Stimulated activated CD4-positive, alpha-beta T cell treated with anti-CD3 and anti-CD28 coated beads, Interleukin-12 subunit alpha, Interleukin-12 subunit beta, amount 100 ng/mL, for 4 hours (primary cell): Measurements from ENCODE around the gene KCNQ1.

Experiments
- DNase-seq: peaks from one replicate; pipeline ENCODE4 v3.0.0-alpha.2; 2020

KCNQ1 gene

GRCh38 chr11:2410616-2411015 lies 34.2 kb upstream of the KCNQ1 start:
- no peak for DNase-seq

DNA sequence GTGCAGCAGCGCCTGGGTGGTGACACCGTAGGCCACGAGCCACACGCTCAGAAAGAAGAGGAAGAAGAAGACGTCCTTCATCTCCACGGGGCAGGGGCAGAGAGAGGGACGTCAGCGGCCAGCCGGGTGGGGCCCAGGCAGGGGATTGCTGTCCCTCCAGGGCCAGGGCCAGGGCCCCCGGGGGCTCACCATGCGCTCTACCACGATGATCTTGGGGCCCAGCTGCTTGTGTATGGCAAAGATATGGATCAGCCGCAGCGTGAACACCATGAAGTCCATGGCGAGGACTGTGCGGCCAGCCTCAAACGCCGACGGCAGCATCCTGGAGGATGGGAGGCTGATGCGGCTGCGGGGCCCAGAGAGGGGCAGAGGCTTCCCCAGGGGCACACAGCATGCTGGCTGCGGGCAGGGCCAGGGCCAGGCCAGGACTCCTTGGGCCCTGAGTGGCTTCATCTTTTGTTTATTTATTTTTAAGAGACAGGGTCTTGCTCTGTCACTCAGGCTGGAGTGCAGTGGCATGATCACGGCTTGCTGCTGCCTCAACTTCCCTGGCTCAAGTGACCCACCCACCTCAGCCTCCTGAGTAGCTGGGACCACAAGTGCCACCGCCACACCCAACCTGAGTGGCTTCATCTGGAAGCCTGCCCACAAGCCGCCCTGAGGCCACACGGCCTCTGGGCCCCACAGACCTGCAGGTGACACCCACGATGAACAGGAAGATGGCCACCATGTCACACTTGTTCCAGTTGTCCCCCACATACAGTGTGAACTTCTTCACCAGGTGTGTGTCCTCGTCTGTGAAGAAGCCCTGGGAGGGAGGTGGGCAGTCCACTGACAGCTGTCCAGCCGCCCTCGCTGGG lies 33.1 kb upstream of the KCNQ1 start:
- no peak for DNase-seq

GRCh38 chr11:2412323-2412722 lies 32.5 kb upstream of the KCNQ1 start:
- no peak for DNase-seq

- no peak for DNase-seq
Observed at GRCh38 chr11:2413742-2414579, 30.8 kb upstream of the KCNQ1 start.

DNA sequence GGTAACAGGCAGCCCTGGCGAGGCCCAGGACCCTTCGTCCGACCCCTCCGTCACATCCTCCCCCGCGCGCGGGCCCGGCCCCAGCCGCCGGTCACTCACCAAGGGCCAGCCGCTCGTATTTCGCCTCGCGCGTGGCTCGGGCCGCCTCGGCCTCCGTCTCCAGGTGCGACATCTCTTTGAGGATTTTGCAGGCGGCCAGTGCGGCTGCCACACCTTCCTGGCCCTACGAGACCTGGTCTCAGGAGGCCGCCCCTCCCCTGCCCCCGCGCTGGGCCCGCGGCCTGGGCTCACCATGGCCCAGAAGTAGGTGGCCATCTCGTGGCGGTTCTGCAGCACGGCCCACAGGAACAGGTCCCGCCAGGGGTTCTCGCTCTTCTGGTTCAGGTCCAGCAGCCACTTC lies 30.2 kb upstream of the KCNQ1 start:
- DNase-seq, result no peak

DNA sequence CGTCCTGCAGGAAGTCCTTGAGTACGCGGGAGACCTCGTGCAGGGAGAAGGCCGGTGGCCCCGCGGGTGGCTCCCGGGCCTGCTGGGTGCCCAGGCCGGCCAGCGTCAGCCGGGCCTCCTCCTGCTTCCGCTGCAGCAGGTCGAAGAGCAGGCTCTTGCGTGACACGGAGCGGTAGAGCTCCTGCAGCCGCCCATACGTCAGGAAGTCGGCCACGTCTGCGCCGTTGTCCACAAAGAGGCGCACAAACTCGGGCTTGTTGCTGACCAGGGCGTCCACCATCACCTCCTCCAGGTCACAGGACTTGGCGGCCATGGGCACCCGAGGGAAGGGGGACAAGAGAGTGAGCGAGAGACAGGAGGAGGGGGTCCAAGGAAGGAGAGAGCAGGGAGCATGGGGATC lies 29.6 kb upstream of the KCNQ1 start:
- no peak for DNase-seq

GRCh38 chr11:2415601-2416380 lies 29.0 kb upstream of the KCNQ1 start:
- no peak for DNase-seq

- no peak for DNase-seq
Observed at GRCh38 chr11:2416765-2417164, 28.0 kb upstream of the KCNQ1 start.

- no peak for DNase-seq
Observed at GRCh38 chr11:2417856-2418692, 26.7 kb upstream of the KCNQ1 start.

- no peak for DNase-seq
Observed at GRCh38 chr11:2418693-2419360, 26.0 kb upstream of the KCNQ1 start.

DNA sequence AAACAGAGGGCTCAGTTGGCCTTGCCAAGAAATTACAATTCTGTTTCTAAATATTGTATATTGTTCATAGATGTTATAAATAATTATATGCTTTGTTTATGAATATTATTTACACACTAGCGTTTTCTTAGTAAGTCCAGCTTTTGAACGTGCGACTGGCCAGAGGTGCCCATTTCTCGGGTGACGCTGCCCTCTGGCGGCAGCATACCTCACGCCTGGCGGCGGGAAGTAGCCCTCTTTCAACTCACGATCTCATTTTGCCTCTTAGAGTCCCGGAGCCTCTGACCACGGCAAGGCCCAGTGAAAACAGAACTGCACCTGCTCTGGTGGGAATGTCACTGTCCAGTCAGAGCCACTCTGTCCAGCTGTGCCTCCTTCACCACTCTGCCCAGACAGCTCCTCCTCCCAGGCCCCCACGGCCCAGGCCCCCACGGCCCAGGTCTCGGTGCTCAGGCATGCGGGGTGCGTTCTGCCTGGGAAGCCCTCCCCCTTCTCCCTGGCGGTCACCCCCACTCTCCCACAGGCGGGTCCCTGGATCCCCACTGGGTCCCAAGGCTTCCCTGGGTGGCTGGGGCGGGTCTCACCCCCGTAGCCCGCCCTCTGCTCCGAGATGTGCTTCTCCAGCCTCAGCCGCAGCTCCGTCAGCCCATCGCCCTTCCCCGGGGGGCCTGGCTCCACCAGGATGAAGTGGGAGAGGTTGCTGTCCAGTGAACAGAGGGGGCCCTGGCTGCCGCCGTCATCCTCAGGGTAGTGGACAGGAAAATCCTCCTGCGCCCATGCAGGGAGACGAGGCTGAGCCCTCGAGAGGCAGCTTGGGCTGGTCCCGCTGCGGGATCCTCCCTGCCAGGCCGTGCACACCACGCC lies 24.9 kb upstream of the KCNQ1 start:
- peak; percentile 55 for DNase-seq

DNA sequence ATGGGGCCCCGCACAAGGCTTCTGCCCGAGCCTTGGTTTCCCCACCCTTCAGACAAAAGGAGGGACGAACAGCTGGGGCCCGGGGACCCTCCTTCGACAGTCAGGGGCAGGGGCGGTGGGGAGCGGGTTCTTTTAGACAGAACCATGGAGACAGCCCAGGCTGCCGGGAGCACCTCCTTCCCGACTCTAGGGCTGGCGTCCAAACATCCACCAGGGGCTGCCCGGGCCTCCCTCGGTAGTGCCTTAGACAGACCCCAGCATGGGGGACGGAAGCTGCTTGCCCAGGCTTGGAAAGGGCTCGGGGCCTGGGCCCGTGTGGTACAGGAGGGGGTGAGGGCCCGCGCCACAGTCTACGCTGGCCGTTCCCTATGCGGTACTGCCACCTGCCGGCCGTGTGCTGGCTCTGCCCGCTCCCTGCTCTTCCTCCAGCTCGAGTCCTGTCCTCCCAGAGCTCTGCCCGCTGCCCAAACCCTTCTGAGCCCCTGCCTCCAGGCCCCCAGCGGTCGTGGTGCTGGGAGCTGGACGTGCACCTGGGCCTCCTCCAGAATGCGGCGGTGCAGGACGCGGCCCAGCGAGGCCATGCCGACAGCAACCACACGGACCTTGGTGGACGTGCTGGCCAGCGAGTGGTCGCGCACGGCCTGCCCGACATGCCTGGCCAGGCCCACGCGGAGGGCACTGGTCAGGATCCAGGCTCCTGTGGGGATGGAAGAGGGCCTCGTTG lies 24.1 kb upstream of the KCNQ1 start:
- peak; percentile 74 for DNase-seq

DNA sequence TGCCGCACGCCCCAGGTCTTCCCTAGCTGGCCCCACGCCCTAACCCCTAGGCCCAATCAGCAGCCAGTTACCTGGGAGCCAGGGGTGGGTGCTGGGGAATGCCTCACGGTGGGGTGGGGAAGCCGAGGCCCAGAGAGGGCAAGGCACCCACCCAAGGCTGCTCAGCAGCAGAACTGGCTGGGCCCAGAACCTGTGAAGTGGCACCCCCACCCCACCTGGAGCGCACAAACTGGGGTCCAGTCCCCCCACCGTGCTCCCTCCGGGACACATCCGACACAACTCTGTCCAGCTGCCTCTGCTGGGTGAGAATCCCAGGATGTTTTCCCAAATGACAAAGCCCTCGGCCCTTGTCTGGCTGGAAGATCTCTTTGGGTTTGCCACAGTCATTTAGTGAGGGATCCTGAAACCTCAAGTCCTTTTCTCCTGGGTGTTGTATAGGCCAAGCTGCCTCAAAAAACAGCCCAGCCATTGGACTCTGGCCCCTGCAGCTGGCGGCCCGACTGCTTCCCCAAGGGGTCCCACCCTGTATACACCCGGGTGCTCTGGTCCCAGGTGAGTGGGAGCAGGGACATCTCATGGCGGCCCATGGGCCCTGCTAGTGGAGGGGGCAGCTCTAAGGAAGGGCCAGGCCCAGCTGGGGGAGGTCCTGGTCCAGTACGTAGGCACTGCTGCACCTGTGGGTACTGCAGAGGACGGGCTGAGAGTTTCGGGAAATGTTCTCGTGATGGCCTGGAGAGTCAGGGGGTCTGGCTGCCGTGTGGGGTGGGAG lies 23.4 kb upstream of the KCNQ1 start:
- no peak for DNase-seq

- no peak for DNase-seq
Observed at GRCh38 chr11:2421996-2422395, 22.8 kb upstream of the KCNQ1 start.

DNA sequence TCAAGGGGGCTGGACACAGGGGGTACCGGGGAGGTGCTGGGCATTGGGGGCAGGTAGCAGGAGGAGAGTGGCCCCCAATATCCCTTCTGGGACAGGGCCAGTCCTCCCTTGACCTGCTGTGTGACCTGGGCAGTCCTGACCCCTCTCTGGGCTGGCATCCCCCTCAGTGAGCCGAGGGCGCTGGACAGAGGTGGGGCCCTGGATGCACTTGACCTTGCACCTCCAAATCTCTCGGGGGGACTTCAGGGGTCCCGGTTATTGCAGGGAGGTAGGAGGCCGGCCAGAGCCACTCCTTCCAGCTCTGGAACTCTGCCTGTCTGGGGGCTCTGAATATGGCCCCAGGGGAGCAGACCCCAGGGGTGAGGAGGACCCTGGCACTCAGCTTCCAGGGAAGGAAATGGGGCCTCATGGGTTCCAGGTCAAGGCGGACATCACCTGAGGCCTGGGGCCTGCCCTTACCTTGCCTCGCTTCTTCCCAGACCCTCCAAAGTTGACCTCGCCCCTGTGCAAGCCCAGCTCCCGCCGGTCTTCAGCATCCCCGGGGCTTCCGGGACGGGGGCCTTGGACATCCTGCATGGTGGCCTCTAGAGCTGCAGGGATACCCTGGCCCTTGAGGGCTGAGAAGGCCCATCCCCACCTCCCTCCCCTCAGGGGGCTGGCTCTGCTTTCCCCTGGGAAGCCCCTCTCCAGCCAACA lies 22.2 kb upstream of the KCNQ1 start:
- no peak for DNase-seq

- no peak for DNase-seq
Observed at GRCh38 chr11:2423157-2424025, 21.4 kb upstream of the KCNQ1 start.

DNA sequence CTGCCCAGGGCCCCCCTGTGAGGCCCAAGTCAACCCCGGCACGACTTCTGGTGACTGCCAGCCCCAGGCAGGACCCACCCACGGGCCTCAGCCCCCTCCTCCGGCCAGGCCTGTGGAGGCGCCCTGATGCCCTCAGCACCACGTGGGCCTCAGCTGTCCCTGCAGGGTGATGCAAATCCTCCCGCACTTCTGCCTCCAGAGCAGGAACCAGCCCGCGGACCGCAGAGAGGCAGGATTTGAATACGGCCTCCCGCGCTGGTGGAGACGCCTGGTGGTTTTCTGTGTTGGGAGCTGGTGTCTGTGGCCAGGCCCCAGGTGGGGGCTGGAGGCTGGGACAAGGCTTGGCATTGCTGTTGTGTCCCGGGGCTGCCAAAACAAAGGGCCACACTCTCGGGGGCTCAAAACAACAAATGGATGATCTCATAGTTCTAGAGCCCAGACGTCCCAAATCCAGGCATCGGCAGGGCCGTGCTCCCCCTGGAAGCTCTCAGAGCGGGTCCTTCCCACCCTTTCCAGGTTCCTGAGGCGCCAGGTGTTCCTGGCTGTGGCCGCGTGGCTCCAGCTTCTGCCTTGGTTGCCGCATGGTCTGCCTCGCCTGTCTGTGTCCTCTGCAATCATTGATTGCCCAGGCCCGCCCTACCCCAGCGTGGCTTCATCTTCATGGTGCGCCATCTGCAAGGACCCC lies 19.9 kb upstream of the KCNQ1 start:
- no peak for DNase-seq
